HCT116 (cell line): ENCODE results near the gene ARID4A. TPM values are rescaled to one million over a fixed set of nuclear protein-coding genes. Genes with fewer than 3 reads are reported as not detected.
"Not testable (repeated sequence)": the region's sequence is repeated elsewhere in the genome, so short reads cannot be mapped to it uniquely, and the experiment has no call there.

Experiments
- ATAC-seq: fragments of 200-7000 bp; cut with Tn5 transposase; 2 replicates; pipeline ENCODE4 v1.9.1; 2020; ENCODE audit warnings: mild to moderate bottlenecking, moderate library complexity
- BruUV-seq: library from RNA; stranded (reverse); fragments of 400-500 nt; replicated peaks from 2 replicates; lab custom pipeline; 2021; lab: Mats Ljungman, UMichigan
- CTCF ChIA-PET: fragments of 300-600 bp; sonication (Branson Sonifier 250); formaldehyde crosslinking; loops from one replicate; lab custom pipeline; 2021; ENCODE audit warnings: antibody characterized with exemption; lab: Charles Lee
- POLR2A ChIA-PET: fragments of 300-600, 350-600 bp; sonication (Branson Sonifier 250); formaldehyde crosslinking; loops from one replicate; lab custom pipeline; 2021; ENCODE audit warnings: antibody characterized with exemption; lab: Charles Lee
- RAD21 ChIA-PET, 2 experiments: fragments of 300-600 bp; sonication (Branson Sonifier 250); formaldehyde crosslinking; loops; one replicate each; lab custom pipeline; 2023; ENCODE audit warnings: low total read pairs in 2 of 2; ENCODE audit not compliant: uncharacterized antibody in 2 of 2, unreplicated experiment in 2 of 2, low non-redundant PET in 1 of 2; lab: Charles Lee
- DNase-seq: peaks from one replicate; pipeline ENCODE4 v3.0.0-alpha.2; 2010; ENCODE audit warnings: low read depth, low spot score
- H2AFZ ChIP-seq: fragments of 200-600 bp; shearing (Covaris generic), sonication (generic); 2 replicates; pipeline ENCODE4 v1.6.1; 2017; ENCODE audit warnings: low read depth, mixed run types, mixed read lengths, antibody characterized with exemption, low read length; ENCODE audit not compliant: poor library complexity, severe bottlenecking
- H3K27ac ChIP-seq: 2 replicates; pipeline ENCODE4 v1.5.1; 2012; ENCODE audit warnings: low read depth, low read length
- H3K27me3 ChIP-seq: fragments of 200-600 bp; sonication (generic); 2 replicates; pipeline ENCODE4 v1.6.1; 2016; ENCODE audit warnings: mixed run types, low read length, mixed read lengths; ENCODE audit not compliant: insufficient read depth
- H3K36me3 ChIP-seq, 2 experiments: fragments of 200-500 bp in 1 of 2; fragments of 200-600 bp in 1 of 2; sonication (Bioruptor generic) in 1 of 2; sonication (generic) in 1 of 2; 2 replicates each; pipeline versions ENCODE4 v1.5.1 to v1.6.1; 2014 to 2016; ENCODE audit warnings: low read length in 2 of 2, inconsistent platforms in 1 of 2, mixed read lengths in 1 of 2, mixed run types in 1 of 2; ENCODE audit not compliant: insufficient read depth in 2 of 2, control insufficient read depth in 1 of 2
- H3K4me1 ChIP-seq, 2 experiments: fragments of 200-600 bp in 1 of 2; sonication (generic) in 1 of 2; 2 replicates each; pipeline versions ENCODE4 v1.5.1 to v1.6.1; 2012 to 2017; ENCODE audit warnings: low read length in 2 of 2, inconsistent platforms in 1 of 2, mild to moderate bottlenecking in 1 of 2, mixed read lengths in 1 of 2, mixed run types in 1 of 2, moderate library complexity in 1 of 2; ENCODE audit not compliant: insufficient read depth in 2 of 2, control insufficient read depth in 1 of 2
- H3K4me2 ChIP-seq: fragments of 200-600 bp; sonication (generic); 2 replicates; pipeline ENCODE4 v1.6.1; 2017; ENCODE audit warnings: mixed run types, low read length, mixed read lengths
- H3K4me3 ChIP-seq, 2 experiments: fragments of 200-600 bp in 1 of 2; sonication (generic) in 1 of 2; replicated peaks in 1 of 2; 2 replicates each; pipeline ENCODE4 v1.5.1; 2011 to 2016; ENCODE audit warnings: low read length in 2 of 2, control low read depth in 1 of 2, low read depth in 1 of 2, mild to moderate bottlenecking in 1 of 2, mixed read lengths in 1 of 2, mixed run types in 1 of 2
- H3K79me2 ChIP-seq: fragments of 200-600 bp; sonication (generic); 2 replicates; pipeline ENCODE4 v1.6.1; 2017; ENCODE audit warnings: mild to moderate bottlenecking, mixed run types, low read length, moderate library complexity, mixed read lengths; ENCODE audit not compliant: insufficient read depth
- H3K9ac ChIP-seq: fragments of 200-600 bp; sonication (generic); 2 replicates; pipeline ENCODE4 v1.6.1; 2016; ENCODE audit warnings: low read length, mixed read lengths
- H3K9me2 ChIP-seq: fragments of 200-600 bp; sonication (generic), shearing (Covaris generic); 2 replicates; pipeline ENCODE4 v1.6.1; 2017; ENCODE audit warnings: mixed run types, mild to moderate bottlenecking, moderate library complexity; ENCODE audit not compliant: insufficient read depth
- H3K9me3 ChIP-seq, 2 experiments: fragments of 200-500 bp in 1 of 2; fragments of 200-600 bp in 1 of 2; sonication (Bioruptor generic) in 1 of 2; sonication (generic) in 1 of 2; 2 replicates each; pipeline ENCODE4 v1.6.1; 2014 to 2017; ENCODE audit warnings: low read length in 2 of 2, mixed read lengths in 2 of 2, inconsistent platforms in 1 of 2, low read depth in 1 of 2, mild to moderate bottlenecking in 1 of 2, mixed run types in 1 of 2, moderate library complexity in 1 of 2; ENCODE audit not compliant: control insufficient read depth in 1 of 2, insufficient read depth in 1 of 2
- H4K20me1 ChIP-seq: fragments of 200-600 bp; sonication (generic), shearing (Covaris generic); 2 replicates; pipeline ENCODE4 v1.6.1; 2017; ENCODE audit warnings: mixed run types, mild to moderate bottlenecking, moderate library complexity; ENCODE audit not compliant: insufficient read depth
- ATF3 ChIP-seq: IDR thresholded peaks from 2 replicates; pipeline ENCODE4 v1.6.1; 2012
- CEBPB ChIP-seq: IDR thresholded peaks from 2 replicates; pipeline ENCODE4 v1.6.1; 2012; ENCODE audit warnings: low read depth
- EGR1 ChIP-seq: IDR thresholded peaks from 2 replicates; pipeline ENCODE4 v1.6.1; 2012; ENCODE audit warnings: low read depth
- ELF1 ChIP-seq: IDR thresholded peaks from 2 replicates; pipeline ENCODE4 v1.6.1; 2012; ENCODE audit warnings: low read depth, borderline replicate concordance
- EZH2 ChIP-seq: fragments of 200-600 bp; sonication (generic); IDR thresholded peaks from 2 replicates; pipeline ENCODE4 v1.6.1; 2017; ENCODE audit warnings: antibody characterized with exemption, mixed run types
- JUND ChIP-seq: IDR thresholded peaks from 2 replicates; pipeline ENCODE4 v1.6.1; 2012
- POLR2A ChIP-seq: IDR thresholded peaks from 2 replicates; pipeline ENCODE4 v1.7.0; 2011; ENCODE audit warnings: borderline replicate concordance; ENCODE audit not compliant: insufficient read depth, insufficient read length; ENCODE audit errors: extremely low read depth
- POLR2AphosphoS5 ChIP-seq: IDR thresholded peaks from 2 replicates; pipeline ENCODE4 v1.6.1; 2011; ENCODE audit warnings: mild to moderate bottlenecking, low read depth, low read length, moderate library complexity
- REST ChIP-seq: IDR thresholded peaks from 2 replicates; pipeline ENCODE4 v1.6.1; 2012; ENCODE audit warnings: low read depth
- SRF ChIP-seq: IDR thresholded peaks from 2 replicates; pipeline ENCODE4 v1.6.1; 2012; ENCODE audit warnings: low read depth
- TCF7L2 ChIP-seq: IDR thresholded peaks from 2 replicates; pipeline ENCODE4 v1.7.0; 2011; ENCODE audit warnings: borderline replicate concordance, inconsistent platforms; ENCODE audit not compliant: insufficient read depth, insufficient read length; ENCODE audit errors: extremely low read depth
- YY1 ChIP-seq: IDR thresholded peaks from 2 replicates; pipeline ENCODE4 v1.6.1; 2011; ENCODE audit warnings: low read length, low read depth, moderate library complexity, mild to moderate bottlenecking; ENCODE audit not compliant: insufficient replicate concordance; ENCODE audit errors: extremely low read depth
- ZBTB33 ChIP-seq: IDR thresholded peaks from 2 replicates; pipeline ENCODE4 v1.6.1; 2011; ENCODE audit warnings: mild to moderate bottlenecking, low read length, moderate library complexity; ENCODE audit not compliant: insufficient replicate concordance; ENCODE audit errors: extremely low read depth
- ZFX ChIP-seq: fragments of 450-650 bp; IDR thresholded peaks from 2 replicates; pipeline ENCODE4 v1.6.1; 2017
- ZNF274 ChIP-seq: fragments of 200-500 bp; sonication (Bioruptor generic); IDR thresholded peaks from 2 replicates; pipeline ENCODE4 v1.6.1; 2014; ENCODE audit warnings: mild to moderate bottlenecking, low read depth, low read length, inconsistent platforms
- intact Hi-C: fragments of 100-400 bp; cut with micrococcal nuclease; formaldehyde crosslinking; loops from 2 replicates; pipeline ENCODE4 v1.10.0; 2022
- total RNA-seq: library from RNA; stranded (reverse); gene quantifications from one replicate; pipeline ENCODE4 v1.2.1, GENCODE V29; 2021; ENCODE audit not compliant: unreplicated experiment

The ARID4A gene
- total RNA-seq, 1 experiment from 2014 or later: 13.9 TPM

GRCh38 chr14:58332561-58332960 is 34.2 kb downstream of the ARID4A start:
- no peak overlapping the region for H3K27ac ChIP-seq
- no peak overlapping the region for H3K4me2 ChIP-seq
- peaks cover 0 to 7% of the 10 kb centered on the region in 2 experiments; a peak in 2 of 4 replicates for H3K36me3 ChIP-seq
- H3K27me3 ChIP-seq: no peaks in the 10 kb centered on the region
- H2AFZ ChIP-seq: no peak overlapping the region
- ChIA-PET RAD21 (no interaction called here), CTCF (no interaction called here), POLR2A (no interaction called here)
- DNase-seq (no peak), ATAC-seq (no peak)
- no peaks in the 10 kb centered on the region for H4K20me1 ChIP-seq
- no peak for TF ChIP-seq SRF
- no peak for TF ChIP-seq POLR2A
- no peak for TF ChIP-seq EGR1
- no peak for TF ChIP-seq REST
- no peak for TF ChIP-seq JUND
- TF ChIP-seq EZH2: no peak
- no peak for TF ChIP-seq ATF3
- TF ChIP-seq POLR2AphosphoS5: no peak
- no peak for TF ChIP-seq ZFX
- TF ChIP-seq CEBPB: no peak
- no peak for TF ChIP-seq ELF1
- TF ChIP-seq YY1: no peak
- TF ChIP-seq TCF7L2: no peak
- TF ChIP-seq ZBTB33: no peak
- TF ChIP-seq ZNF274: no peak
- H3K4me1 ChIP-seq: peaks cover 0 to 6% of the 10 kb centered on the region in 2 experiments; a peak in 2 of 4 replicates
- no peaks in the 10 kb centered on the region for H3K9me3 ChIP-seq
- no TSS peak for BruUV-seq
- no peaks in the 10 kb centered on the region for H3K79me2 ChIP-seq
- H3K9me2 ChIP-seq: no peaks in the 10 kb centered on the region
- no peak overlapping the region for H3K4me3 ChIP-seq
- intact Hi-C loops: no loop called here
- no peak overlapping the region for H3K9ac ChIP-seq

- H3K9me3 ChIP-seq, H3K27ac ChIP-seq, H3K4me1 ChIP-seq, H3K27me3 ChIP-seq, RAD21 ChIA-PET, H3K79me2 ChIP-seq, H3K4me2 ChIP-seq, H3K9me2 ChIP-seq, DNase-seq, CTCF ChIA-PET, POLR2A ChIA-PET, H3K4me3 ChIP-seq, BruUV-seq, intact Hi-C loops, H3K9ac ChIP-seq, H3K36me3 ChIP-seq, ATAC-seq, H4K20me1 ChIP-seq, H2AFZ ChIP-seq: not testable (repeated sequence)
These were observed 41.3 kb downstream of the ARID4A start for GRCh38 chr14:58339666-58340065.
